Renal cortex interstitium (tissue), 15 donors: ENCODE data around the gene CCDC127. TPM values are rescaled to one million over a fixed set of nuclear protein-coding genes. Genes with fewer than 3 reads are reported as not detected.
A peak's percentile ranks its signal among the peaks of the same experiment; 100 is the strongest.
"Not testable (repeated sequence)": the region's sequence is repeated elsewhere in the genome, so short reads cannot be mapped to it uniquely, and the experiment has no call there.

Experiments used
- DNase-seq, 11 donors: peaks; one replicate each; pipeline ENCODE4 v3.0.0-alpha.2; 2013; ENCODE audit warnings: low read depth in 9 of 11, low spot score in 4 of 11; ENCODE audit errors: extremely low read depth in 1 of 11
- long read RNA-seq, 16 experiments: transcript quantifications; one replicate each; lab custom pipeline, GENCODE V29; 2026
- polyA plus RNA-seq, 3 donors: library from polyadenylated mRNA; unstranded; fragments of 120-200 nt; gene quantifications; one replicate each; pipeline ENCODE4 v1.2.1, GENCODE V29; 2013; ENCODE audit not compliant: insufficient read length in 3 of 3

The CCDC127 gene, protein sequence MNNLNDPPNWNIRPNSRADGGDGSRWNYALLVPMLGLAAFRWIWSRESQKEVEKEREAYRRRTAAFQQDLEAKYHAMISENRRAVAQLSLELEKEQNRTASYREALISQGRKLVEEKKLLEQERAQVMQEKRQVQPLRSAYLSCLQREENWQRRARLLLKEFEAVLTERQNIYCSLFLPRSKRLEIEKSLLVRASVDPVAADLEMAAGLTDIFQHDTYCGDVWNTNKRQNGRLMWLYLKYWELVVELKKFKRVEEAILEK
- 10 to 100 TPM; 14.0 to 18.9 (median 18.5) TPM for polyA plus RNA-seq
- long read RNA-seq, donor 1, full-length matches to known transcripts = 19 of 19 reads
- long read RNA-seq, donor 1, partial matches to known transcripts = 0 of 19 reads
- long read RNA-seq, donor 1, other reads (novel, unspliced or antisense) = 0 of 19 reads
- long read RNA-seq, donor 2, full-length matches to known transcripts = 11 of 11 reads
- long read RNA-seq, donor 2, partial matches to known transcripts = 0 of 11 reads
- long read RNA-seq, donor 2, other reads (novel, unspliced or antisense) = 0 of 11 reads
- long read RNA-seq, donor 3, full-length matches to known transcripts = 21 of 21 reads
- long read RNA-seq, donor 3, partial matches to known transcripts = 0 of 21 reads
- long read RNA-seq, donor 3, other reads (novel, unspliced or antisense) = 0 of 21 reads
- long read RNA-seq, donor 4, full-length matches to known transcripts = 12 of 12 reads
- long read RNA-seq, donor 4, partial matches to known transcripts = 0 of 12 reads
- long read RNA-seq, donor 4, other reads (novel, unspliced or antisense) = 0 of 12 reads
- long read RNA-seq, donor 5 = 0 reads
- long read RNA-seq, donor 6, full-length matches to known transcripts = 7 of 7 reads
- long read RNA-seq, donor 6, partial matches to known transcripts = 0 of 7 reads
- long read RNA-seq, donor 6, other reads (novel, unspliced or antisense) = 0 of 7 reads
- long read RNA-seq, donor 7, full-length matches to known transcripts = 11 of 11 reads
- long read RNA-seq, donor 7, partial matches to known transcripts = 0 of 11 reads
- long read RNA-seq, donor 7, other reads (novel, unspliced or antisense) = 0 of 11 reads
- long read RNA-seq, donor 8 = 0 reads
- long read RNA-seq, donor 9, full-length matches to known transcripts = 12 of 12 reads
- long read RNA-seq, donor 9, partial matches to known transcripts = 0 of 12 reads
- long read RNA-seq, donor 9, other reads (novel, unspliced or antisense) = 0 of 12 reads
- long read RNA-seq, donor 10, full-length matches to known transcripts = 19 of 83 reads
- long read RNA-seq, donor 10, partial matches to known transcripts = 64 of 83 reads
- long read RNA-seq, donor 10, other reads (novel, unspliced or antisense) = 0 of 83 reads
- long read RNA-seq, donor 11, full-length matches to known transcripts = 6 of 6 reads
- long read RNA-seq, donor 11, partial matches to known transcripts = 0 of 6 reads
- long read RNA-seq, donor 11, other reads (novel, unspliced or antisense) = 0 of 6 reads
- long read RNA-seq, donor 12, full-length matches to known transcripts = 2 of 2 reads
- long read RNA-seq, donor 12, partial matches to known transcripts = 0 of 2 reads
- long read RNA-seq, donor 12, other reads (novel, unspliced or antisense) = 0 of 2 reads
- long read RNA-seq, donor 13 = 0 reads
- long read RNA-seq, donor 14, full-length matches to known transcripts = 8 of 8 reads
- long read RNA-seq, donor 14, partial matches to known transcripts = 0 of 8 reads
- long read RNA-seq, donor 14, other reads (novel, unspliced or antisense) = 0 of 8 reads
- long read RNA-seq, donor 15, full-length matches to known transcripts = 5 of 81 reads
- long read RNA-seq, donor 15, partial matches to known transcripts = 33 of 81 reads
- long read RNA-seq, donor 15, other reads (novel, unspliced or antisense) = 43 of 81 reads
- long read RNA-seq, donor 16, full-length matches to known transcripts = 30 of 341 reads
- long read RNA-seq, donor 16, partial matches to known transcripts = 311 of 341 reads
- long read RNA-seq, donor 16, other reads (novel, unspliced or antisense) = 0 of 341 reads

GRCh38 chr5:217494-218456, at the start of gene CCDC127, which contains the start of gene SDHA:
TSS of gene CCDC127 (minus strand) at chr5:218153. CDS start at chr5:216849, 1,304 bp downstream.
TSS of gene SDHA (plus strand) at chr5:218320. CDS start at chr5:218356, 36 bp downstream.
- DNase-seq = peak; percentile 81 to 96 (median 93)

GRCh38 chr5:267716-268115, 49.8 kb upstream of the CCDC127 start:
- no peak for DNase-seq

DNA sequence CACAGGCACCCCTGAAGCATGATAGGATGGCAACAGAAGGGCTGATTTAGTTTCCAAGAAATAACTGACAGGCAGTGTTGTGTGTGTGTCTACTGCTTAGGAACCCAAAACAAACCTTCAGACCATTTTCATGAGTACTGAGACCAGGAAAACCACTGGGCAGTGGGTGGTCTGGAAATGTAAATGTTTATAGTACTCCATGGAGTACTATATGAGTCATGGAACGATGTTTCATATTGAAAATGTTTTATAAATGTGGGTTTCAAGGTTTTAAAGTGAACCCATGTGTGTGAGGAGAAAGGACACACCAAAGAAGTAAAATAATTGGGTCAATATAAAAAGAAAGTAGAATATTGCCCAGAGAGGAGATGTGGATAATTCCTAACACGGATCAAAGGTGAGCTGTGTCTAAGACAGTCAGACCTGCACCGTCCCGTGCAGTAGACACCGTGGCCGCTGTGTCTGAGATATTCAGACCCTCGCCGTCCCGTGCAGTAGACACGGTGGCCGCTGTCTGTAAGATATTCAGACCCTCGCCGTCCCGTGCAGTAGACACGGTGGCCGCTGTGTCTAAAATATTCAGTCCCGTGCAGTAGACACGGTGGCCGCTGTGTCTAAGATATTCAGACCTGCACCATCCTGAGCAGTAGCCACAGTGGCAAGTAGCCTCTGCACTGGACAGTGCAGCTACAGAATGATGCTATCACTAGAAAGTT, 48.5 kb upstream of the CCDC127 start:
- not testable (repeated sequence) for DNase-seq

- DNase-seq = no peak
Observed at GRCh38 chr5:264338-264737, 46.4 kb upstream of the CCDC127 start.

- DNase-seq = not testable (repeated sequence)
Observed at GRCh38 chr5:263275-263974, 45.5 kb upstream of the CCDC127 start.

DNA sequence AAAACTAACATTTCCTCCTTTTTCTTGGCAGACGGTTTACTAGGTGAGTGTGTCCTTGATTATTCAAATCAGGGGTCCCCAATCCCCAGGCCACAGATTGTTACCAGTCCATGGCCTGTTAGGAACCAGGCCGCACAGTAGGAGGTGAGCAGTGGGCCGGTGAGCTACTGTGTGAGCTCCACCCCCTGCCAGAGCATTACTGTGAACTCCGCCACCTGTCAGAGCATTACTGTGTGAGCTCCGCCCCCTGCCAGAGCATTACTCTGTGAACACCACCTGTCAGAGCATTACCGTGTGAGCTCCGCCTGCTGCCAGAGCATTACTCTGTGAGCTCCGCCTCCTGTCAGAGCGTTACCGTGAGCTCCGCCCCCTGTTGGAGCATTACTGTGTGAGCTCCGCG, 39.2 kb upstream of the CCDC127 start:
- no peak for DNase-seq

GRCh38 chr5:256347-256746, 38.4 kb upstream of the CCDC127 start:
- DNase-seq = not testable (repeated sequence)

GRCh38 chr5:255116-255515, 37.2 kb upstream of the CCDC127 start:
- not testable (repeated sequence) for DNase-seq

DNA sequence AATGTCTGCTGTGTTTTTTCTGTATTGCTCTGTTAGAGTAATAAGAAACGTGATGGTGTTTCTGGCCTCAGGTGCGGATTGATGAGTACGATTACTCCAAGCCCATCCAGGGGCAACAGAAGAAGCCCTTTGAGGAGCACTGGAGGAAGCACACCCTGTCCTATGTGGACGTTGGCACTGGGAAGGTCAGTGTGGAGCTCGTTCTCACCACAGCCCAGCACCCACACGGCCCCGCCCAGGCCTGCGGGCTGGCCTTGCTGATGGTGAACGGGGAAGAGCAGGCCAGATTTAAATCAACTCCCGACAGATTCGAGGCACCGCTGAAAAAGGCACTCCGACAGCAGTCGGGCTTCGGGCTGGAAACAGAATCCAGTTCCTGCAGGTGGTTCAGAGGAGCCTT, 36.4 kb upstream of the CCDC127 start:
- not testable (repeated sequence) for DNase-seq

- no peak for DNase-seq
Observed at GRCh38 chr5:252546-252945, 34.6 kb upstream of the CCDC127 start.

- DNase-seq = not testable (repeated sequence)
Observed at GRCh38 chr5:251975-252374, 34.0 kb upstream of the CCDC127 start.

GRCh38 chr5:251538-251937, 33.6 kb upstream of the CCDC127 start:
- not testable (repeated sequence) for DNase-seq

DNA sequence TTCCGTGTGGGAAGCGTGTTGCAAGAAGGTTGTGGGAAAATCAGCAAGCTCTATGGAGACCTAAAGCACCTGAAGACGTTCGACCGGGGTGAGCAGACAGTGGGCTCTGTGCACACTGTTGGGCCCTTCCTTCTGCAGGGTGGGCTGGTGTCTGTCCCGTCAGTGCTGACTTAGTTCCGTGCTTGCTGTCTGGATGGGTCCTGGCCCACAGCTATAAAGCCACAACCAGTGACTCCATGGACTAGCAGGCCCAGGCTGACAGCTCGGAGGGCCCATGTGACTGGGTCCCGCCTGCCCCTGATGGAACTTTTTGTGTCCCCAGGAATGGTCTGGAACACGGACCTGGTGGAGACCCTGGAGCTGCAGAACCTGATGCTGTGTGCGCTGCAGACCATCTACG, 33.1 kb upstream of the CCDC127 start:
- DNase-seq = not testable (repeated sequence)

DNA sequence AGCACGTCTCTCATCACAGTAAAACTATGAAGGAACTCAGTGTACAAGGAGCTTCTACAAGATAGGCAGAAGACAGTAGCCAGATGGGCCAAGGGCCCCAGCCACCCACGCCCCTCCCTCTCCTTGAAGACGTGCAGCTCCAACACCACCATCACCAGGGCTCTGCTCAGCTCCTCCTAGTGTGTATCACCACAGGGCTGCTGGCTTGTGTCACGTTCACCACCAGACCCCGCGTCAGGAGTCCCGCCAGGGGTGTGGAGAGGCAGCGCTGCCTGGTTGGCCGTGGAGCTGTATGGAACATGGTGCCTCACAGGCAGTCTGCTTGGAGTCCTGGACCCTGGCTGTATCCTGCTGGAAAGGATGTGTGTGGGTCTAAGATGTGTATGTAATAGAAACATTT, 32.4 kb upstream of the CCDC127 start:
- not testable (repeated sequence) for DNase-seq

- DNase-seq = not testable (repeated sequence)
Observed at GRCh38 chr5:245717-246116, 27.8 kb upstream of the CCDC127 start.
